LNCAP (cell line): ENCODE results near the gene CDH13.

Experiments used
- TF ChIP-seq, protein P1 (sequence below): fragments of 450-650 bp; IDR thresholded peaks from 2 replicates; pipeline ENCODE4 v1.5.1; 2017; ENCODE audit warnings: mild to moderate bottlenecking

CDH13 gene

DNA sequence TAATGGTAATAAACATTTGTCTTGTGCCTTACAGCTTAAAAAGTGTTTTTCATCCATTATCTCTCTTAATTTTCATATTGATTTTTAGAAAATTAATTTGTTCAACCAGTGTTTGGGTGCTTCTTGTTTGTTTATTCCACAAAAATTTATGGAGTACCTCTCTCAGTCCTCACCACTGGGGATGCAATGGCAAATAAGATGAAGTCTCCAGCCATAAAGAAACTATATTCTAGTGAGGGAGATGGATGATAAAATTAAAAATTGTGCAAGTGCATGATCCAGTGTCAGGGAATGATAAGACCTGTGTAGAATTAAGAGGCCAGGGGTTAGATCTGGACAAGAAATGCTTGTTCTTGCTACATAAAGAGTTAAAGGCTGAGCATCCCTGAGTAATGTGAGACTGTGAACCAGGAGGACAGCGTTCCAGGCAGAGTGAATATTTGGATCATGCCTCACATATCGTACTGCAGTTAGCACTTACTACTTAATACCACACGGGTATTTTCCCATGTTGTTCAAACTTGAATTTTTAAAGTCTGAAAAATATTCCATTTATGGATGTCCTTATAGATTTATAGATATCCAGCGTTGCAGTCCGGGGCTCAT is 645.3 kb downstream of the CDH13 start:
- TF ChIP-seq, protein P1, sequence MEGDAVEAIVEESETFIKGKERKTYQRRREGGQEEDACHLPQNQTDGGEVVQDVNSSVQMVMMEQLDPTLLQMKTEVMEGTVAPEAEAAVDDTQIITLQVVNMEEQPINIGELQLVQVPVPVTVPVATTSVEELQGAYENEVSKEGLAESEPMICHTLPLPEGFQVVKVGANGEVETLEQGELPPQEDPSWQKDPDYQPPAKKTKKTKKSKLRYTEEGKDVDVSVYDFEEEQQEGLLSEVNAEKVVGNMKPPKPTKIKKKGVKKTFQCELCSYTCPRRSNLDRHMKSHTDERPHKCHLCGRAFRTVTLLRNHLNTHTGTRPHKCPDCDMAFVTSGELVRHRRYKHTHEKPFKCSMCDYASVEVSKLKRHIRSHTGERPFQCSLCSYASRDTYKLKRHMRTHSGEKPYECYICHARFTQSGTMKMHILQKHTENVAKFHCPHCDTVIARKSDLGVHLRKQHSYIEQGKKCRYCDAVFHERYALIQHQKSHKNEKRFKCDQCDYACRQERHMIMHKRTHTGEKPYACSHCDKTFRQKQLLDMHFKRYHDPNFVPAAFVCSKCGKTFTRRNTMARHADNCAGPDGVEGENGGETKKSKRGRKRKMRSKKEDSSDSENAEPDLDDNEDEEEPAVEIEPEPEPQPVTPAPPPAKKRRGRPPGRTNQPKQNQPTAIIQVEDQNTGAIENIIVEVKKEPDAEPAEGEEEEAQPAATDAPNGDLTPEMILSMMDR, result no peak

- TF ChIP-seq, protein P1, result no peak
These were observed 646.1 kb downstream of the CDH13 start for GRCh38 chr16:83272843-83273242.

DNA sequence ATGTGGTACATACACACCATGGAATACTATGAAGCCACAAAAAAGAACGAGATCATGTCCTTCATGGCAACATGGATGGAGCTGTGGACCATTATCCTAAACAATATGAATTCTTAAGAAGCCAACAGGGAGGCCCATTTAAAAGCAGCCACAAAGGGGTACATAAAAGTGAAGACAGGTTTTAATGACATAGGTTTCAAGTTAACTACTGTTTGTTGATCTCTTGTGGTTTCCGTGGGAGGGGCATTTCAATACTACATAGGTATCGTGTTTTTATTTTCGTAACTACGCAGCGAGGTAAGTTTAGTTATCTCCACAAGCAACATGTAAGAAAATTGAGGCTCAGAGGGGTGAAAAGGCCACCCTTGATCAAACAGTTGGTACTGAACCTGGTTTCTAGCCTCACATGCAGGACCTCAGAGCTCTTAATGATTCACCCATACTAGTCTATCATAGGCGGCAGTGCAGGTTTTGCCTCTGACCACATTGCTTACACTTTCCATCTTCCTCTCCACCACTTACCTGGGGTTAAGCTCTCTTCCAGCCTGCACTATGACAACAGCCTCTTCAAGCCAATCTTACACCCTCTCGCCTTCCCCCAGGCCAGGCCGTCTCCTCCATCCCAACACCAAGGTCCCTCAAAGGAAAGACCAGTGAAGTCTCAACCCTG is 646.9 kb downstream of the CDH13 start:
- TF ChIP-seq, protein P1, result no peak

DNA sequence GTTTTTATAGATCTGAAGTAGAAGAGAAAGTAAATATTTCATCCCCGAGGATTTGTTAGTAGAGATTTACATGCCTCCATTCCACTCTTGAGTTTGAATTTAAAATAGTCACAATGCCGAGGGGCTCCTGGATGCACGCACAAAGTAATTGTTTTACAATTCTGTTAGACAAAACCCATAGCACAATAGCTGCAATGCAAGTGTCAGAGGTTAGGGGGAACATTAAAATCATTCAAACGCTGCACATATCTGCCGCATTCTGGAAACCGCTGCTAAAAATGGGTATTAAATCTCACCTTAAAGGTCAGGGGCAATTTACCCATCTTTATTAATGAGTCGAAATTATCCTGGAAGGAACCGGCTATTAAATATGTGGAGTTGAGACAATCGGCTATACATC is 652.5 kb downstream of the CDH13 start:
- TF ChIP-seq, protein P1, result no peak

DNA sequence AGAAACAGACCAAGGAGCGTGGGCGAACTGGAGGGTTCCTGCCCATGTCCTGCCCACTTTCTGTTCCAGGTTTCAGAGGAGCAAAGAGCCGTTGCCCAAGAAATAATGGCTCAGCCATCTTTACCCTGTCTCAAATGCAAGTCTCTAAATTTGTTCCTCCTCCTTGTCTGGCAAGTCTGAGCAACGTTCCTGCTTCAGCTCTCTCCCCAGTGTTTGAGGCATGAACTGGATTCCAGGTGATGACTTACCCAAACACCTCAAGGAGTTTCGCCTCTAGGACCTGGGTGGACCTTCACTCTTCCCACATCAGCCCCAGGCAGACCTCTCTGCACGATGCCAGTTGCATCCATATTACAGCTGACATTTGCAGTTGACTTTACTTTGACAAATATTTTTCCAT is 659.2 kb downstream of the CDH13 start:
- TF ChIP-seq, protein P1, result no peak

DNA sequence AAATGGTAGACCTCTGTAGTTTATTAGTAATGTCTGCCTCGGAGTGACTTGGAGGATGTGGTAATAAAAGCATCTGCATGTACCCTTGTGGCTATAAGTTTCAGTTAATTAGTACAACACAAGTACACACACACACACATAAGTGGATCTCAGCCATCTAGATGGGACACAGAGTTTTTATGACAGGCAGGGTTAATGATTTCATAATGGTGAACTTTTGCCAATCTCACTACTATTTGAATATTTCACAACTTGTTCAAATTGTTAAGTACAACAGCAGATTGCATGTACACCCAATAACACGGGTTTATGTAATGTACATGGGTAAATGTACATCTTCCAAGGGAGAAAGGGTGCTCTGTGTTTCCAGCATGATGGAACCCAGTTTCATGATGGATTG is 669.7 kb downstream of the CDH13 start:
- TF ChIP-seq, protein P1, result no peak

GRCh38 chr16:83298541-83298940 is 671.8 kb downstream of the CDH13 start:
- TF ChIP-seq, protein P1, result no peak
